ENCODE data around the gene SNX25. TPM values are rescaled to one million over a fixed set of nuclear protein-coding genes. Genes with fewer than 3 reads are reported as not detected.

SNX25 gene
- total and polyA plus RNA-seq, 2 of the 13 experiments (the other 11 are each of a cell fraction or from before 2014, with no cell fraction given) = 23.4 to 23.5 TPM

DNA sequence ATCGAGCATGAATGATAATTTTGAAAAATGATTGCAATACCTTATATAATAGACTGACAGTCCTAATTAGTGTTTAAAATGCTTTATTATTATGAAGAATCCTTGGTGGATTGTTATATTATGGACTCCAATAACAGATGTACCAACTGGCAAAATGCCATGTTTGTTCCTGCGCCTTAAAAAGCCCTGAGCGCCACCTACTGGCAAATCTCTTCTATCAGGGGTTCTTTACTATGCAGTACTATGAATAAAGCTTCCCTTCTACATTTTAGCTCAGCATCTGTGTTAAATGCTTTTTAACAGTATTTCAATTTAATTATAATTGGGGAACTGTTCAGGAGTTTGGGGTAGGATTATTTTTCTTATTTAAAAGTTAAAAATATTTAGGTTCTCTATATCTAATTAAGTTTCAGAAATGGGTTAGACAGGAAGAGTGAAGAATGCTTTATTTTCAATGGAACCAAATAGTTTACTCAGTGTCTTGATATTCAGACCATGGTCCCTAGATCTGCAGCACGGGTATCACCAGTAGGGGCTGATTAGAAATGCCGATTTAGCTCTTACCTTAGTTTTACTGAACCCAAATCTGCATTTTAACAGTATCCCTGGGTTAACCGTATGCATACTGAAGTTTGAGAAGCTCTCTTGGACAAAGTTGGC is 25.6 kb upstream of the SNX25 start (continued):
- TF ChIP-seq MAFG (CRISPR knock-in tag; IDR thresholded peaks at IDR 0.05) (no peak), RFX5 (IDR thresholded peaks at IDR 0.05; ENCODE audit: low read depth, low read length) (no peak), SAP130 (CRISPR knock-in tag; IDR thresholded peaks at IDR 0.05; ENCODE audit: low read depth) (peak; percentile 32), ZBTB3 (CRISPR knock-in tag; IDR thresholded peaks at IDR 0.05; ENCODE audit: borderline replicate concordance, low read depth) (no peak), SP5 (CRISPR knock-in tag; IDR thresholded peaks at IDR 0.05; ENCODE audit: borderline replicate concordance, low read depth) (no peak), ZNF225 (CRISPR knock-in tag; IDR thresholded peaks at IDR 0.05) (no peak), PCBP1 (IDR thresholded peaks at IDR 0.05; ENCODE audit: borderline replicate concordance, low read depth, low read length) (no peak), HDAC6 (IDR thresholded peaks at IDR 0.05; ENCODE audit: low read depth, low read length) (no peak), MAFF (IDR thresholded peaks at IDR 0.05; ENCODE audit: low read depth, low read length) (0 out of 2 replicates have a peak, but pooled peaks have one; percentile 8)
- TF ChIP-seq, protein P1, sequence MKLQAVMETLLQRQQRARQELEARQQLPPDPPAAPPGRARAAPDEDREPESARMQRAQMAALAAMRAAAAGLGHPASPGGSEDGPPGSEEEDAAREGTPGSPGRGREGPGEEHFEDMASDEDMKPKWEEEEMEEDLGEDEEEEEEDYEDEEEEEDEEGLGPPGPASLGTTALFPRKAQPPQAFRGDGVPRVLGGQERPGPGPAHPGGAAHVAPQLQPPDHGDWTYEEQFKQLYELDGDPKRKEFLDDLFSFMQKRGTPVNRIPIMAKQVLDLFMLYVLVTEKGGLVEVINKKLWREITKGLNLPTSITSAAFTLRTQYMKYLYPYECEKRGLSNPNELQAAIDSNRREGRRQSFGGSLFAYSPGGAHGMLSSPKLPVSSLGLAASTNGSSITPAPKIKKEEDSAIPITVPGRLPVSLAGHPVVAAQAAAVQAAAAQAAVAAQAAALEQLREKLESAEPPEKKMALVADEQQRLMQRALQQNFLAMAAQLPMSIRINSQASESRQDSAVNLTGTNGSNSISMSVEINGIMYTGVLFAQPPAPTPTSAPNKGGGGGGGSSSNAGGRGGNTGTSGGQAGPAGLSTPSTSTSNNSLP (IDR thresholded peaks at IDR 0.05; ENCODE audit: low read depth, low read length) = peak; percentile 56; the same call in 1 of the 2 replicates

DNA sequence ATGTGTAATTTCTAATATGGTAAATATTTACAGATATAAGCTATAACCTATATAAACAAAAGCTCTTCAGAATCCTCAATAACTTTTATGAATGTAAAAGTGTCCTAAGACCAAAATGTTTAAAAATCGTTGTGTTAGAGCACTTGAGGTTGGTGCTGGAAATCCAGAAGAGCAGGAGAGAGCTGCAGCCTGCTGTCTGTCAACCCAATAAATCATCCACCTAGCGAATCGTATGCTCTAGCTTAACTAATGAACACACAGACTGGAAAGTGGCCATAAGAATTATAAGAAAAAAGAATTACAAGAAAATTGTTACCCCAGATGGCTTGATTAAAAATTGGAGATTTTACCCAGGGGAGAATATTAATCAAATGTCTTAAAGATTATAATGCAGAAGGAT is 22.6 kb upstream of the SNX25 start:
- in situ Hi-C loops (cut with HindIII; ENCODE audit: extremely low pct_ligation_motif_present, low pct_unique_long_range_greater_than_20kb) = no loop called here
- no peak overlapping the region for H3K27ac ChIP-seq (ENCODE audit: extremely low read length, insufficient read depth, low read length)
- CTCF ChIA-PET (ENCODE audit: low intra/inter-chr PET ratio, low total read pairs) = no interaction called here
- H3K79me2 ChIP-seq (ENCODE audit: insufficient read depth, low read length) = peaks cover 61% of the 10 kb centered on the region
- no peak overlapping the region for H3K4me2 ChIP-seq (ENCODE audit: low read depth, low read length)
- H3K4me3 ChIP-seq (replicated peaks in 1 of 3; ENCODE audit: insufficient read depth in 1 of 3, low read depth in 2 of 3, low read length in 3 of 3) = no peak overlapping the region
- POLR2A ChIA-PET = no interaction called here
- H3K4me1 ChIP-seq (ENCODE audit: insufficient read depth, low read length) = no peaks in the 10 kb centered on the region; the same call in 1 of the 2 replicates
- BruUV-seq (replicated peaks) = no TSS peak
- 89% methylated on average over 3 of the region's 3 CpGs for WGBS (ENCODE audit: low lambda C conversion rate)
- H3K9me3 ChIP-seq (ENCODE audit: low read length) = no peaks in the 10 kb centered on the region
- FAIRE-seq (no peak), DNase-seq (ENCODE audit: low spot score) (no peak), ATAC-seq (no peak)
- peaks cover 10 to 37% of the 10 kb centered on the region in 2 experiments for H3K36me3 ChIP-seq (replicated peaks in 1 of 2; ENCODE audit: control insufficient read depth in 1 of 2, insufficient read depth in 2 of 2, low read length in 2 of 2)
- no peaks in the 10 kb centered on the region for H3K27me3 ChIP-seq (ENCODE audit: control insufficient read depth in 1 of 2, insufficient read depth in 2 of 2, low read length in 2 of 2)
- TF ChIP-seq, protein P2, sequence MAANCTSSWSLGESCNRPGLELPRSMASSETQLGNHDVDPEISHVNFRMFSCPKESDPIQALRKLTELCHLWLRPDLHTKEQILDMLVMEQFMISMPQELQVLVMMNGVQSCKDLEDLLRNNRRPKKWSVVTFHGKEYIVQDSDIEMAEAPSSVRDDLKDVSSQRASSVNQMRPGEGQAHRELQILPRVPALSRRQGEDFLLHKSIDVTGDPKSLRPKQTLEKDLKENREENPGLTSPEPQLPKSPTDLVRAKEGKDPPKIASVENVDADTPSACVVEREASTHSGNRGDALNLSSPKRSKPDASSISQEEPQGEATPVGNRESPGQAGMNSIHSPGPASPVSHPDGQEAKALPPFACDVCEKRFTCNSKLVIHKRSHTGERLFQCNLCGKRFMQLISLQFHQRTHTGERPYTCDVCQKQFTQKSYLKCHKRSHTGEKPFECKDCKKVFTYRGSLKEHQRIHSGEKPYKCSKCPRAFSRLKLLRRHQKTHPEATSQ (CRISPR knock-in tag; IDR thresholded peaks at IDR 0.05; ENCODE audit: borderline replicate concordance) = no peak
- TF ChIP-seq ARID2 (CRISPR knock-in tag; IDR thresholded peaks at IDR 0.05; ENCODE audit: borderline replicate concordance) (no peak), ELF4 (CRISPR knock-in tag; IDR thresholded peaks at IDR 0.05; ENCODE audit: borderline replicate concordance) (no peak), ZNF432 (CRISPR knock-in tag; IDR thresholded peaks at IDR 0.05; ENCODE audit: borderline replicate concordance) (no peak), NR3C1 (CRISPR knock-in tag; IDR thresholded peaks at IDR 0.05) (no peak), EHMT2 (IDR thresholded peaks at IDR 0.05; ENCODE audit: borderline replicate concordance, low read depth, low read length) (no peak), JUND (CRISPR knock-in tag; IDR thresholded peaks at IDR 0.05) (no peak), SOX5 (CRISPR knock-in tag; IDR thresholded peaks at IDR 0.05; ENCODE audit: borderline replicate concordance) (no peak), ZFP1 (CRISPR knock-in tag; IDR thresholded peaks at IDR 0.05) (no peak), ZNF282 (IDR thresholded peaks at IDR 0.05; ENCODE audit: partially characterized antibody) (no peak), KDM1A (CRISPR knock-in tag; IDR thresholded peaks at IDR 0.05) (no peak)
- TF ChIP-seq, protein P3, sequence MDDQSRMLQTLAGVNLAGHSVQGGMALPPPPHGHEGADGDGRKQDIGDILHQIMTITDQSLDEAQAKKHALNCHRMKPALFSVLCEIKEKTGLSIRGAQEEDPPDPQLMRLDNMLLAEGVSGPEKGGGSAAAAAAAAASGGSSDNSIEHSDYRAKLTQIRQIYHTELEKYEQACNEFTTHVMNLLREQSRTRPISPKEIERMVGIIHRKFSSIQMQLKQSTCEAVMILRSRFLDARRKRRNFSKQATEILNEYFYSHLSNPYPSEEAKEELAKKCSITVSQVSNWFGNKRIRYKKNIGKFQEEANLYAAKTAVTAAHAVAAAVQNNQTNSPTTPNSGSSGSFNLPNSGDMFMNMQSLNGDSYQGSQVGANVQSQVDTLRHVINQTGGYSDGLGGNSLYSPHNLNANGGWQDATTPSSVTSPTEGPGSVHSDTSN (CRISPR knock-in tag; IDR thresholded peaks at IDR 0.05; ENCODE audit: borderline replicate concordance) = no peak
- H4K20me1 ChIP-seq (ENCODE audit: insufficient read depth, low read length) = peaks cover 23% of the 10 kb centered on the region
- H3K9ac ChIP-seq (ENCODE audit: insufficient read depth, low read depth, low read length) = no peak overlapping the region
- no peak overlapping the region for H2AFZ ChIP-seq (ENCODE audit: low read length)
- intact Hi-C loops (cut with micrococcal nuclease; ENCODE audit: unreplicated experiment) = no loop called here
